ENCODE results near the gene NDRG3.
"Not testable (repeated sequence)": the region's sequence is repeated elsewhere in the genome, so short reads cannot be mapped to it uniquely, and the experiment has no call there.

NDRG3 gene

GRCh38 chr20:36760647-36761046, 14.8 kb upstream of the NDRG3 start:
- no peak for DNase-seq (ENCODE audit: low spot score)

- DNase-seq (ENCODE audit: low spot score), result no peak
Observed at GRCh38 chr20:36758276-36758675, 12.4 kb upstream of the NDRG3 start.

- no peak for DNase-seq (ENCODE audit: low spot score)
Observed at GRCh38 chr20:36756496-36756895, 10.6 kb upstream of the NDRG3 start.

- no peak for DNase-seq (ENCODE audit: low spot score)
Observed at GRCh38 chr20:36754656-36755222, 8.8 kb upstream of the NDRG3 start.

- DNase-seq (ENCODE audit: low spot score), result no peak
Observed at GRCh38 chr20:36752582-36752981, 6.7 kb upstream of the NDRG3 start.

DNA sequence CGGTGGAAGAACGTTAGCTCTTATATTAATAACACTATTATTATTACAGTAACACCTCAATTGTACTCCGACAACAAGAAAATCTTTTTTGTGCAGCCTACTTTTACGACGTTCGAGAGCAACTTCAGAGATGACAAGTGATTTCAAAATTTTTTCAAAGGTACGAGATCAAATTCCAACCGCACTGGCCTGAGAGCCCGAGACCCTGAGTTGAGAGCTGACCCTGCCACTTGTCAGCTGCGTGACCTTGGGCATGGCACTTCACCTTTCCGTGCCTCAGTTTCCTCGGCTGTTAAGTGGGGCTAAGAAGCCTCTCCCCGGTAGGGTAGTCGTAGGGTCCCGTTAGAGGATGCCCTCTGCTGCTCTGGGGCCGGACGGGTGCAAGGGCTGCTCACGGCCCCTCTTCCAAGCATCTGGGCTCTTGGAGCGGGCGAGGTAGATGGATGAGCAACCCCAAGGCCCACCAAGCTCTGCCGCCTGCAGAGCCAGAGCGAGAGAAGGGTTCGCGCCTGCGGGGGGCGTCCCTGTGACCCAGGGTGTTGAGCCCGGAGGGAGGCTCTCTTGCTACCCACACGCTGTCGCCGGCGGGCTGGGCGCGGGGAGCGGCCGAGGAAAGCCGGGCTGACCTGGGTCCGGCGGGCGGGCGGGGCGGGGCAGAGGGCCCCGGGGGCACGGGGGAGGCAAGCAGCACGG, 510 bp downstream of the NDRG3 start:
- peak; percentile 67 for DNase-seq (ENCODE audit: low spot score)

- no peak for DNase-seq (ENCODE audit: low spot score)
Observed at GRCh38 chr20:36744764-36745191, 1.1 kb downstream of the NDRG3 start.

DNA sequence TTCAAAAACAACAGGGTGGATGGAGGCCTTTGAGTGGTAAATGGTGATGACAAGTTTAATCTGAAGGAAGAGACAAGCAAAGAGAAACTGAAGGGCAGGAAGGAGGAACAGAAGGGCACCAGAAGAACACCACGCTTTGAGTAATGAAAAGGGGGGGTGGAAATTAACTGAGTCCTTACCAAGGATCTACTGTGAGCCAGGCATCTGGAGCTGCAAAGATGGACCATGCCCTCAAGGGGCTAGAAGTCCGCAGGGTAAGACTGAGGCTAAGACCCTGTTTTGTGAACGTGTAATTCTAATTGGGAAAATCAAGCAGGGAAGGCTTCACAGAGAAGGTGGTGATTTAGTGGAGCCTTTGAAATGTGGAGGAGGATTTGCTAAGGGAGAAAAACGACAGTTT, 1.6 kb downstream of the NDRG3 start:
- no peak for DNase-seq (ENCODE audit: low spot score)

DNA sequence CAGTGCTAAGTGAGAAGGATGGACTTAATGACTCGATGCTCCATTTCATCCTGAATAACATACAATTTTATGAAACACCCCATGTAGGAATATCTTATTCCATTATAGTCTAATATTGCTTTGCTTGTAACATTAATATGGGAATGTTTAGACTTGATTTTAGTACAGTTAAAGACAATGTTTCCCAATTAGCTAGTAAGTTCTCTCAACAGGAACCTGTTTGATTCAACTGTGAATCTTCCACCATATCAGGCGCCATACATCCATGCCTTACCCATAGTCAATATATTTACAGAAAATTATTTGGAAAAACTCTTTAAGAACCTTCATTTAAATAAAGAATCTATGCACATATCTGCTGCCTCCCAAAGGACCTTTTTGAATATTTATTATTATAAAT, 3.3 kb downstream of the NDRG3 start:
- no peak for DNase-seq (ENCODE audit: low spot score)

DNA sequence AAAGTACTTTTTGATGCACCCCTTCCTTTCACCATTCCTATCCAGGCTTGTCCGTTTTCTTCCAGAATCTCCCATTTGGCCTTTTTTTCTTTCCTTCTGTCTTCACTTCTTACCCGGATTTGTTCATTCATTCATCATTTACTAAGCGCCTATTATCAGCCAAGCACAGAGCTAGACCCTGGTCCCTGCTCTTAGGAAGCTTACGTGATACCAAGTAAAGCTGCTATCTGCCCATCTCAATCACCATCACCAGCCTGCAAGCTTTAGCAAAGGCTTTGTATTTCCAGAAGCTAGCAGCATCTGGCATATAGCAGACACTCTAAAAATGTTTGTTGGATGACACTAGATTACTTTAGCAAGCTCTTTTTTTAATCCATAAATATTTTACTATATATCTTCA, 4.8 kb downstream of the NDRG3 start:
- no peak for DNase-seq (ENCODE audit: low spot score)

- DNase-seq (ENCODE audit: low spot score), result no peak
Observed at GRCh38 chr20:36737183-36737499, 8.7 kb downstream of the NDRG3 start.

DNA sequence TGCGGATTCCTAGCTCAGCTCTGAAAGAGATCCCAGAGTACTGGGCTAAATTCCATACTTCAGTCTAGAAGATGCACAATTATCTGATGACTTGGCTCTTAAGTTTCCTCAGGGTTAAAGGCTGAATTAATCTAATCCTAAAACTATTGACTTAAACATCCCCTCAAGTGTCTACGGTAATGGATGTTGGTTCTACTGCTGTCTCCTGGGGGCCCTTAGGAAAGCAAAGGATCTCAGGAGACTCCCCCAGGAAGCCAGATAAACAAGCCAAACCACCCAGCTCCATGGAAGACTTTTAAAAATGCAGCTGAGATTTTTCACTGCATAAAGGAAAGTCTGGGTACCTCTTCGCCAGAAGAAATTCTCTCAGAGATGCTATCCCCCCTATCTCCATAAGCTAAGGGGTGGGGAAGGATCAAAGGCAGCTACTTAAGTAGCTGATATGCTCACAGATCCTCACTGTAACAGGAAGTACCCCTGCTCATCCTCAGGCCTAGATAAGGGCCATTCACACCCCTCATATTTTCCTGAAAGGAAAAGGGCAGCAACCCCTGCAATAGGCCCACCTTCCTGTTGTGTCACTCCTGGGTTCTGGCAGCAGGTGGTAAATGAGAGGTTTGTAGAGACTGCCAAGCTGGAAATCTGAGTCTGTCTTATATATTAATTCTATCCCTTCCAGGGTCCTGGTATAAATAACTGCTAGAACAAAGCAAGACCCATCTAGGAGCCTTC, 9.3 kb downstream of the NDRG3 start:
- no peak for DNase-seq (ENCODE audit: low spot score)

GRCh38 chr20:36732456-36732855, 13.4 kb downstream of the NDRG3 start:
- no peak for DNase-seq (ENCODE audit: low spot score)

DNA sequence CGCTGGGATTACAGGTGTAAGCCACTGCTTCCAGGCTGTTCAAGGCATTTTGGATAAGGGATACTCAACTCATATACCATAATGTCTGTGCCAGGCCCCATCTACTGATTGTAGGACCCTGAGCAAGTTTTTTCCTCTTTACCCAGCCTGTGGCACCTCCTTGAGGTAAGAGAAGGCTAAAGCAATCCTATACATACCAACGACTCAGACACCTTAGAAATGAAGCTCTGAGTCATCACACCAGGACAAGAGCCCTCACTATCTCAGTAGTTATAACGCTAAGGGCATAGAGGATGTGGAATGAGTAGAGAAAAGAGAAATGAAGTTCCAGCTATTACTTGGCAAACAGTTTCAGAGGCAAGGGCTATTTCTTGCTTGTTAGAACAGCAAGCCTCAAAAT, 16.9 kb downstream of the NDRG3 start:
- no peak for DNase-seq (ENCODE audit: low spot score)

GRCh38 chr20:36726168-36726567, 19.7 kb downstream of the NDRG3 start:
- no peak for DNase-seq (ENCODE audit: low spot score)

DNA sequence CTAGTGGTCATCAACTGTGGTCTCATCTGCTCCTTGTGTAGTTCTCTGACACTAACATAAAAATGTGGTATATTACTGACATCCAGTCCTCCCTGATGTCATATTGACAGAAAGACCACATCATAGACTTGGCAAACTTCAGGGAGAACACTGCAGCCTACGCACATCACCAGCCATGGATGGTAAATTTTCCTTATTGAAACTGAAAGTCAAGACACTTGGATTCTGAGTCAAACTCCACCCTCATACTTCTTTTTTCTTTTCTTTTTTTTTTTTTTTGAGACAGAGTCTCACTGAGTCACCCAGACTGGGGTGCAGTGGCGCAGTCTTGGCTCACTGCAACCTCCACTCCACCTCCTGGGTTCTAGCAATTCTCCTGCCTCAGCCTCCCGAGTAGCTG, 25.4 kb downstream of the NDRG3 start:
- DNase-seq (ENCODE audit: low spot score), result no peak

DNA sequence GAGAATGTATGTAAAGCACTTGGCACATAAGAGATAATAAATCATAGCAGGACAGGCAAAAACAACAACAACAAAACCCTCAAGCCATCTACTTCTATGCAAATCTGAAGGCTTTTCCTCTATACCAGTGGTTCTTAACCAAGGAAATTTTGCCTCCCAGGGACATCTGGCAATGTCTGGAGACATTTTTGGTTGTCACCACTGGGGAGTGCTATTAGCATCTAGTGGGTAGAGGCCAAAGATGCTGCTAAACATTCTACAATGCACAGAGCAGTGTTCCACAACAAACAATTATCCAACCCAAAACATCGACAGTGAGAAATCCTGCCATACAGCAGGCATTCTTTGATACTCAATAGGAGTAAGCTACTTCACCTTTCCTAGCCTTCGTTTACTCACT, 28.2 kb downstream of the NDRG3 start:
- DNase-seq (ENCODE audit: low spot score), result no peak

GRCh38 chr20:36717021-36717420, 28.9 kb downstream of the NDRG3 start:
- no peak for DNase-seq (ENCODE audit: low spot score)

- DNase-seq (ENCODE audit: low spot score), result no peak
Observed at GRCh38 chr20:36712775-36713174, 33.1 kb downstream of the NDRG3 start.

GRCh38 chr20:36709126-36709525, 36.8 kb downstream of the NDRG3 start:
- no peak for DNase-seq (ENCODE audit: low spot score)

- DNase-seq (ENCODE audit: low spot score), result no peak
Observed at GRCh38 chr20:36703530-36703929, 42.4 kb downstream of the NDRG3 start.

DNA sequence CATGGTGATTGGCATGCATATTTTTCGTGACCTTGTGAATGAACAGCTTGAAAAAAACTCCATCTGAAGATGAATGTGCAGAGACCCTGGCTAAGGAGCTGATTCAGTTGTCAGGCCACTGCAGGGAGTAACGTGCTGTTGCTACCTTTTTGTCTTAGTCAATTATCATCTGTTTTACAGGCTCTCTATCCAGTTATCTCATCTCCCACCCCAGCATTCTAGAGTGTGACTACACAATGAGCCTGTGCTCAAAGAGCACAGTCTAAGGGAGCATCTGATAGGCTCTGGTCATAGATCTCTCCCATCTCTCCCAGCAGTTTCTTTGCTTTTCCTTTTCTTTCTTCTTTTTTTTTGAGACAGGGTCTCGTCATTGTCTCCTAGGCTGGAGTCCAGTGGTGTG, 45.5 kb downstream of the NDRG3 start:
- DNase-seq (ENCODE audit: low spot score), result no peak

DNA sequence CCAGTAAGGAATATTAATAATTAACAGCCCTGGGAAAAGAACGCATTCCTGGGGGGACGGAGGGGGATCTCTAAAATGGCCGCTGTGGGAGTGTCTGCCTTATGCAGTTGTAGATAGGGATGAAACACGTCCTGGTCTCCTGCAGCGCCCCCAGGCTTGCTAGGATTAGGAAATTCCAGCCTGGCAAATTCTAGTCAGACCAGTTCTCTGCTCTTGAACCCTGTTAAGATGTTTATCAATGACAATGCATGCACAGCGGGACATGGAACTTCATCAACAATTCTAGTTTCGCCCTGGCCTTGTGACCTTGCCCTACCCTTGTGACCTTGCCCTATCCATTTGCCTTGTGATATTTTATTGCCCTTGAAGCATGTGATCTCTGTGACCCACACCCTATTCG, 50.4 kb downstream of the NDRG3 start:
- not testable (repeated sequence) for DNase-seq (ENCODE audit: low spot score)

- no peak for DNase-seq (ENCODE audit: low spot score)
Observed at GRCh38 chr20:36688630-36689029, 57.3 kb downstream of the NDRG3 start.
